Mesenchymal stem cell (in vitro differentiated cells and primary cell): ENCODE measurements around the gene ZNF12.

Experiments
- DNase-seq: peaks from one replicate; pipeline ENCODE4 v3.0.0-alpha.2; 2013
- H2AFZ ChIP-seq: one replicate; pipeline ENCODE4 v1.6.1; 2013; ENCODE audit warnings: low read depth, mild to moderate bottlenecking, control low read depth, inconsistent platforms, low read length, moderate library complexity
- H2AK5ac ChIP-seq: 2 replicates; pipeline ENCODE4 v1.6.1; 2013; ENCODE audit warnings: low read length, moderate library complexity, mild to moderate bottlenecking, inconsistent platforms; ENCODE audit not compliant: severe bottlenecking
- H2BK120ac ChIP-seq: one replicate; pipeline ENCODE4 v1.6.1; 2013; ENCODE audit warnings: low read depth, mild to moderate bottlenecking, inconsistent platforms, low read length, moderate library complexity
- H2BK12ac ChIP-seq, 2 experiments: one replicate each; pipeline ENCODE4 v1.6.1; 2013; ENCODE audit warnings: inconsistent platforms in 2 of 2, low read length in 2 of 2, mild to moderate bottlenecking in 2 of 2, moderate library complexity in 2 of 2, control low read depth in 1 of 2
- H2BK15ac ChIP-seq: one replicate; pipeline ENCODE4 v1.6.1; 2013; ENCODE audit warnings: mild to moderate bottlenecking, low read depth, inconsistent platforms; ENCODE audit not compliant: poor library complexity, severe bottlenecking
- H2BK5ac ChIP-seq: 2 replicates; pipeline ENCODE4 v1.6.1; 2013; ENCODE audit warnings: low read depth, mild to moderate bottlenecking, low read length, control low read depth, inconsistent platforms; ENCODE audit not compliant: poor library complexity, severe bottlenecking
- H3K14ac ChIP-seq, 2 experiments: one replicate each; pipeline ENCODE4 v1.6.1; 2013; ENCODE audit warnings: inconsistent platforms in 2 of 2, low read length in 2 of 2, control low read depth in 1 of 2, mild to moderate bottlenecking in 1 of 2, moderate library complexity in 1 of 2
- H3K18ac ChIP-seq, 2 experiments: one replicate each; pipeline ENCODE4 v1.6.1; 2013; ENCODE audit warnings: inconsistent platforms in 2 of 2, low read length in 2 of 2, control low read depth in 1 of 2, low read depth in 1 of 2, mild to moderate bottlenecking in 1 of 2
- H3K23ac ChIP-seq, 2 experiments: one replicate each; pipeline ENCODE4 v1.6.1; 2013; ENCODE audit warnings: inconsistent platforms in 2 of 2, low read length in 2 of 2, mild to moderate bottlenecking in 2 of 2, moderate library complexity in 2 of 2, control low read depth in 1 of 2
- H3K27ac ChIP-seq: 2 replicates; pipeline ENCODE4 v1.5.1; 2013; ENCODE audit warnings: mild to moderate bottlenecking, moderate library complexity, low read length, control low read depth, inconsistent platforms; ENCODE audit not compliant: poor library complexity, severe bottlenecking
- H3K27me3 ChIP-seq, 2 experiments: 2 replicates each; pipeline versions ENCODE4 v1.6.1 to v1.7.0; 2013; ENCODE audit warnings: low read length in 2 of 2, mild to moderate bottlenecking in 2 of 2, moderate library complexity in 2 of 2, control low read depth in 1 of 2, inconsistent platforms in 1 of 2; ENCODE audit not compliant: control insufficient read depth in 1 of 2, insufficient read depth in 1 of 2
- H3K36me3 ChIP-seq, 2 experiments: 2 replicates each; pipeline versions ENCODE4 v1.6.1 to v1.7.0; 2013; ENCODE audit warnings: low read length in 2 of 2, control low read depth in 1 of 2, inconsistent platforms in 1 of 2, low read depth in 1 of 2, mild to moderate bottlenecking in 1 of 2; ENCODE audit not compliant: insufficient read depth in 2 of 2, control insufficient read depth in 1 of 2
- H3K4ac ChIP-seq, 2 experiments: one replicate each; pipeline ENCODE4 v1.6.1; 2013; ENCODE audit warnings: inconsistent platforms in 2 of 2, low read length in 2 of 2, mild to moderate bottlenecking in 2 of 2, moderate library complexity in 2 of 2, control low read depth in 1 of 2, low read depth in 1 of 2
- H3K4me1 ChIP-seq: 2 replicates; pipeline ENCODE4 v1.6.1; 2013; ENCODE audit warnings: low read depth, low read length, control low read depth; ENCODE audit not compliant: control insufficient read depth, insufficient read depth
- H3K4me2 ChIP-seq: 2 replicates; pipeline ENCODE4 v1.6.1; 2013; ENCODE audit warnings: low read length, mild to moderate bottlenecking, inconsistent platforms; ENCODE audit not compliant: poor library complexity, severe bottlenecking
- H3K4me3 ChIP-seq, 2 experiments: 2 replicates each; pipeline versions ENCODE4 v1.5.1 to v1.7.0; 2013; ENCODE audit warnings: low read length in 2 of 2, mild to moderate bottlenecking in 2 of 2, control low read depth in 1 of 2, low read depth in 1 of 2; ENCODE audit not compliant: insufficient read depth in 1 of 2
- H3K79me1 ChIP-seq: replicated peaks from 2 replicates; pipeline ENCODE4 v1.6.1; 2013; ENCODE audit warnings: mild to moderate bottlenecking, control low read depth, low read length, inconsistent platforms; ENCODE audit not compliant: poor library complexity, severe bottlenecking
- H3K9ac ChIP-seq: 2 replicates; pipeline ENCODE4 v1.7.0; 2013; ENCODE audit warnings: mild to moderate bottlenecking, low read length, moderate library complexity
- H3K9me3 ChIP-seq: 2 replicates; pipeline ENCODE4 v1.7.0; 2013; ENCODE audit warnings: mild to moderate bottlenecking, low read length; ENCODE audit not compliant: control insufficient read depth
- H4K8ac ChIP-seq: one replicate; pipeline ENCODE4 v1.6.1; 2013; ENCODE audit warnings: inconsistent platforms, mild to moderate bottlenecking, low read length, moderate library complexity
- H4K91ac ChIP-seq: one replicate; pipeline ENCODE4 v1.6.1; 2013; ENCODE audit warnings: mild to moderate bottlenecking, low read length, inconsistent platforms
- WGBS: methylation state at CpG from one replicate; pipeline ENCODE4 v1.1.7; 2013; ENCODE audit warnings: mixed read lengths; 5-methylcytosine and 5-hydroxymethylcytosine counted together

Gene ZNF12

DNA sequence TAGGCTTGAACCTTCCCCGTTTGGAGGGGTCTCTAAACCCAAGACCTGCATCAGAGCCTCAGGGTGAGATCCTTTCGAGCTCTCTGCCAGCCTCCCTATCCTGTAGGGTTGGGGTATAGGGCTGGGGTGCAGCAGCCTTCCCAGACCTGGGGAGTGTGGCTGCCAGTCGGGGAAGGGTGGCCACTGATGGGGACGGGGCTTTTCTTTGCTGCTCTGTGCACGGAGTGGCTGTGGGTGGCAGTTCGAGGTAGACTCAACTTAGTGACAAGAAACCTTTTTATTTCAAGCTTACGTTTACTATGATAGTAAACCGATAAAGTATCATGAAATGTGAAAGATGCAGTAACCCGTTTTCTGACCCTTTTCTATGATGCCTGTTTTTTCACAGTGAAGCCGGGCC lies 56.7 kb downstream of the ZNF12 start:
- no peak overlapping the region for H2BK12ac ChIP-seq
- no peak overlapping the region for H2AFZ ChIP-seq
- H3K9me3 ChIP-seq: peaks cover 2% of the 10 kb centered on the region
- no peak for DNase-seq
- peaks cover 73 to 97% of the 10 kb centered on the region in 2 experiments for H3K36me3 ChIP-seq
- H3K18ac ChIP-seq: no peak overlapping the region
- no peak overlapping the region for H2AK5ac ChIP-seq
- no peak overlapping the region for H4K8ac ChIP-seq
- no peaks in the 10 kb centered on the region for H3K27me3 ChIP-seq
- no peak overlapping the region for H3K4ac ChIP-seq
- H3K27ac ChIP-seq: no peak overlapping the region
- H3K9ac ChIP-seq: no peak overlapping the region
- H4K91ac ChIP-seq: no peak overlapping the region
- no peak overlapping the region for H2BK15ac ChIP-seq
- peaks cover 64% of the 10 kb centered on the region for H3K79me1 ChIP-seq
- H3K4me1 ChIP-seq: no peaks in the 10 kb centered on the region
- no peak overlapping the region for H3K23ac ChIP-seq
- no peak overlapping the region for H3K4me3 ChIP-seq
- no peak overlapping the region for H2BK5ac ChIP-seq
- no peak overlapping the region for H2BK120ac ChIP-seq
- no peak overlapping the region for H3K4me2 ChIP-seq
- no peak overlapping the region for H3K14ac ChIP-seq
- 98% methylated on average over 10 of the region's 10 CpGs for WGBS

DNA sequence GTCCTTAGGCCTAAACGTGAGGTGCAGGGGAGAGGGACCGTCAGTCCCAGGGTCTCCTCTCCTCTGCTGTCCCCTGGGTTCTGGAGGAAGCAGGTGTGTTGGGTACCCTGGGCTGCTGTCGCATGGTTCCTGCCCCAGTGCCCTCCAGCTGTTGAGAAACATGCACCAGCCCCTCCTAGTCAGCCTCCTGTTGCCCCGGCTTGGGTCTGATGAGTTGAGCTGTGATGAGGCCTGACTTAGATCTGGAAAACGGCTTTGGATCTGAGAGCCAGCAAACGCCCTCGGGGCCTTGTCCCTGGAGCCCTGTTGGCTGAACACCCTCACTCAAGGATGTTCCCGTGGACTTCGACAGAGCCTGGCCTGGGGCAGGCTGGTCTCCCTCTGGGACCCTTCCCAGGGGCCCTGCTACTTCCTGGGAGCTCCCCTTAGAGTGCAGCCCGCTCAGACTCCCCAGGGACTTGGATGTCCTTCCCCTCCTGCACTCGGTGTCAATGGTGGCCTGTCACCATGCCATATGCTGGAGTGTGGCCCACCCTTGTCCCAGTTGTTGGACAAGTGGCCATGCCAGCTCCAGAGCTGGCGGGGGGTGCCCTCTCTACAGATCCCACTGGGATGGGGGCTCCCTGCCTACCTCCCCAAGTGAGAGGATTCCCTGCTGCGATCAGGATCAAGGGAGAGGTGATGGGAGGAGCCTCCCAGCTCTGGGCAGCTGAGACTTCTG lies 57.3 kb downstream of the ZNF12 start:
- no peak overlapping the region for H3K4me2 ChIP-seq
- no peak overlapping the region for H3K23ac ChIP-seq
- WGBS: 97% methylated on average over 12 of the region's 13 CpGs
- H2BK120ac ChIP-seq: no peak overlapping the region
- H2BK5ac ChIP-seq: no peak overlapping the region
- H3K18ac ChIP-seq: no peak overlapping the region
- H3K27ac ChIP-seq: no peak overlapping the region
- no peak for DNase-seq
- no peak overlapping the region for H3K9ac ChIP-seq
- H4K91ac ChIP-seq: no peak overlapping the region
- H2BK15ac ChIP-seq: no peak overlapping the region
- H3K79me1 ChIP-seq: peaks cover 62% of the 10 kb centered on the region
- H2BK12ac ChIP-seq: no peak overlapping the region
- H3K4me3 ChIP-seq: no peak overlapping the region
- H2AK5ac ChIP-seq: no peak overlapping the region
- peaks cover 75 to 97% of the 10 kb centered on the region in 2 experiments for H3K36me3 ChIP-seq
- H3K14ac ChIP-seq: no peak overlapping the region
- H3K9me3 ChIP-seq: peaks cover 2% of the 10 kb centered on the region
- no peak overlapping the region for H3K4ac ChIP-seq
- H2AFZ ChIP-seq: no peak overlapping the region
- no peaks in the 10 kb centered on the region for H3K27me3 ChIP-seq
- no peaks in the 10 kb centered on the region for H3K4me1 ChIP-seq
- H4K8ac ChIP-seq: no peak overlapping the region

GRCh38 chr7:6648815-6649104 lies 58.0 kb downstream of the ZNF12 start:
- Histone ChIP-seq H4K91ac (no peak overlapping the region), H4K8ac (no peak overlapping the region), H2BK12ac (no peak overlapping the region), H2AFZ (no peak overlapping the region), H3K4me1 (no peaks in the 10 kb centered on the region), H3K27ac (no peak overlapping the region), H2AK5ac (no peak overlapping the region), H3K18ac (no peak overlapping the region), H3K4me2 (no peak overlapping the region), H3K9ac (no peak overlapping the region), H3K4ac (no peak overlapping the region), H3K4me3 (no peak overlapping the region), H3K27me3 (no peaks in the 10 kb centered on the region), H3K79me1 (peaks cover 56% of the 10 kb centered on the region), H3K36me3 (peaks cover 77 to 97% of the 10 kb centered on the region in 2 experiments), H3K23ac (no peak overlapping the region), H2BK5ac (no peak overlapping the region), H2BK15ac (no peak overlapping the region), H3K14ac (no peak overlapping the region), H2BK120ac (no peak overlapping the region), H3K9me3 (peaks cover 2% of the 10 kb centered on the region)
- no peak for DNase-seq
- WGBS: 98% methylated on average over 5 of the region's 5 CpGs

DNA sequence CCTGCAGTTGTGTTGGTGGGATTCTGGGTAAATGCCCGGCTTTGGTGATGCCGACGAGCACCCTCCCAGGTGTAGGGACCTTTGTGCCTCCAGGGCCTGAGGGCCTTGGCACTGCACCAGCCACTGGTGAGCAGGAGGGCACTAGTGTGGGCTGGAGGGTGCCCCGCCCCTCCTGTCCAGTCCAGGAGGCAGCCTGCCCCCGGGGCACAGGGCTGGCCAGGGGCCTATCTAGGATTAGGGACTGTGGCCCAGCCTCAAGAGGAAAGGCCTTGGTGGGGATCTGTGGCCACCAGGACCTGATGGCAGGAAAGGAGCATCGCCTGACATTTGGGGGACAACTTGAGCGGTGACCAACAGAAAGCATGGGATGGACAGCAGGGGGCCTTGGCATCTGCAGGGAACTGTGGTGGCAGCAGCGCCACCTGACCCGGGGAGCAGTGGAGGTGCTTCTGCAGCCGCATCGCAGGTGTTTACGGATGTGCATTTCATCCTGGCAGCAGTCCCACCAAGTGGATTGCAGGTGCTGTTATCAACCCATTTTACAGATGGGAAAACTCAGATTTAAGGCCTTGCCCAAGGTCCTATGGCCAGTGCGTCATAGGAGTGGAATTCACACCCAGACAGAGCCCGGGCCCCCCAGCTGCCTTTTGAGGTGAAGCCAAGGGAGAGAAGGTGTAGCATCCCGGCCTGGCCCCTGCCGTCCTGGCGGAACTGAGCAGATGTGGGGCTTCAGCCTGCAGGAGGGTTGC lies 58.5 kb downstream of the ZNF12 start:
- Histone ChIP-seq H3K36me3 (peaks cover 82 to 97% of the 10 kb centered on the region in 2 experiments), H3K14ac (no peak overlapping the region), H4K91ac (no peak overlapping the region), H2BK120ac (no peak overlapping the region), H3K27ac (no peak overlapping the region), H3K4ac (no peak overlapping the region), H3K79me1 (peaks cover 60% of the 10 kb centered on the region), H2AFZ (no peak overlapping the region), H2BK15ac (no peak overlapping the region), H3K27me3 (no peaks in the 10 kb centered on the region), H3K9me3 (peaks cover 2% of the 10 kb centered on the region), H2AK5ac (no peak overlapping the region), H2BK5ac (no peak overlapping the region), H3K4me3 (no peak overlapping the region), H2BK12ac (no peak overlapping the region), H3K9ac (no peak overlapping the region), H3K4me2 (no peak overlapping the region), H4K8ac (no peak overlapping the region), H3K18ac (no peak overlapping the region), H3K4me1 (no peaks in the 10 kb centered on the region), H3K23ac (no peak overlapping the region)
- DNase-seq: no peak
- WGBS: 97% methylated on average over 17 of the region's 17 CpGs
